Activated CD4-positive, alpha-beta T cell treated with anti-CD3 and anti-CD28 coated beads, Interleukin-2, amount 50 U/mL, for 4 hours (primary cell): ENCODE results near the gene PC.

Experiments used
- DNase-seq, 2 experiments: peaks; one replicate each; pipeline ENCODE4 v3.0.0-alpha.2; 2020

The PC gene

GRCh38 chr11:66864924-66865697 is 93.1 kb downstream of the PC start:
- DNase-seq = no peak

DNA sequence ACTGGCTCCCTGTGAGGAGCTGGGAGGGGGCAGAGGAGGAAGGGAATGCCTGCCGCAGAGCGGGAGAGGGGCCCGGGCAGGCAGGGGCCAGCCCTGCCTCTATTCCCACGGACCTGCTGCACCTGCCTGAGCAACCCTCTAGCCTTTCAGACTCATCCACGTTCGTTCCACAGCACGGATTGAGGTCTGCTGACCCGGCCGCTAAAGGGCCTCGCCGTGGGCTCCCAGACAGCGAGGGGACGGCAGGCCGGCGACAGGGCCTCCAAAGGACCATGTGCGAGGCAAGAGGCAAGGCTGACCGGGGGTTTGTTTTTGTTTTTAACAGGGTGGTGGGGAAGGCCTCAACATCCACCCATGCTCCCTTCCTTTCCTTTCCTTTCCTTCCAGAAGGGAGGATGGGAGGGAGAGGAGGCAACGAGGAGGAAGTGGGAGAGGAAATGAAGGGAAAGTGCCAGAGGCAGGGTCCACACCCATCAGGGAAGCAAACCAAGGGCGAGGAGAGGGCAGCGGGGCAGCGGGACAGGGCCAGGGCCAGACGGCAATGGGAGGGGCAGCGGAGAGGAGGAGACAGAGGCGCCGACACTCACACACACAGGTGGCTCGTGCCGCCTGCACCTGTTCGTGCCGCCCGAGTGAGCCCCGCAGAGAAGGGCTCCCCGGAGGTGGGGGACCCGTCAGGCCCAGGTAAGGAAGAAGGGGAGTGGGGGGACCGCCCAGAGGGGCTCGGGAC is 93.8 kb downstream of the PC start:
- DNase-seq = no peak

GRCh38 chr11:66863428-66864125 is 94.6 kb downstream of the PC start:
- DNase-seq = no peak

GRCh38 chr11:66862559-66863037 is 95.6 kb downstream of the PC start:
- DNase-seq = no peak

- DNase-seq = no peak
These were observed 96.2 kb downstream of the PC start for GRCh38 chr11:66861774-66862558.

- DNase-seq = no peak
These were observed 97.0 kb downstream of the PC start for GRCh38 chr11:66861038-66861773.

GRCh38 chr11:66860449-66860831 is 97.7 kb downstream of the PC start:
- no peak for DNase-seq

GRCh38 chr11:66859686-66860448 is 98.3 kb downstream of the PC start:
- DNase-seq = no peak

GRCh38 chr11:66858939-66859685 is 99.1 kb downstream of the PC start:
- DNase-seq = no peak

DNA sequence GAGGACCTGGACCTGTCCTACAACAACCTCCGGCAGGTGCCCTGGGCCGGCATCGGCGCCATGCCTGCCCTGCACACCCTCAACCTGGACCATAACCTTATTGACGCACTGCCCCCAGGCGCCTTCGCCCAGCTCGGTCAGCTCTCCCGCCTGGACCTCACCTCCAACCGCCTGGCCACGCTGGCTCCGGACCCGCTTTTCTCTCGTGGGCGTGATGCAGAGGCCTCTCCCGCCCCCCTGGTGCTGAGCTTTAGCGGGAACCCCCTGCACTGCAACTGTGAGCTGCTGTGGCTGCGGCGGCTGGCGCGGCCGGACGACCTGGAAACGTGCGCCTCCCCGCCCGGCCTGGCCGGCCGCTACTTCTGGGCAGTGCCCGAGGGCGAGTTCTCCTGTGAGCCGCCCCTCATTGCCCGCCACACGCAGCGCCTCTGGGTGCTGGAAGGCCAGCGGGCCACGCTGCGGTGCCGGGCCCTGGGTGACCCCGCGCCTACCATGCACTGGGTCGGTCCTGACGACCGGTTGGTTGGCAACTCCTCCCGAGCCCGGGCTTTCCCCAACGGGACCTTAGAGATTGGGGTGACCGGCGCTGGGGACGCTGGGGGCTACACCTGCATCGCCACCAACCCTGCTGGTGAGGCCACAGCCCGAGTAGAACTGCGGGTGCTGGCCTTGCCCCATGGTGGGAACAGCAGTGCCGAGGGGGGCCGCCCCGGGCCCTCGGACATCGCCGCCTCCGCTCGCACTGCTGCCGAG is 99.8 kb downstream of the PC start:
- no peak for DNase-seq

- no peak for DNase-seq
These were observed 100.3 kb downstream of the PC start for GRCh38 chr11:66857927-66858185.

DNA sequence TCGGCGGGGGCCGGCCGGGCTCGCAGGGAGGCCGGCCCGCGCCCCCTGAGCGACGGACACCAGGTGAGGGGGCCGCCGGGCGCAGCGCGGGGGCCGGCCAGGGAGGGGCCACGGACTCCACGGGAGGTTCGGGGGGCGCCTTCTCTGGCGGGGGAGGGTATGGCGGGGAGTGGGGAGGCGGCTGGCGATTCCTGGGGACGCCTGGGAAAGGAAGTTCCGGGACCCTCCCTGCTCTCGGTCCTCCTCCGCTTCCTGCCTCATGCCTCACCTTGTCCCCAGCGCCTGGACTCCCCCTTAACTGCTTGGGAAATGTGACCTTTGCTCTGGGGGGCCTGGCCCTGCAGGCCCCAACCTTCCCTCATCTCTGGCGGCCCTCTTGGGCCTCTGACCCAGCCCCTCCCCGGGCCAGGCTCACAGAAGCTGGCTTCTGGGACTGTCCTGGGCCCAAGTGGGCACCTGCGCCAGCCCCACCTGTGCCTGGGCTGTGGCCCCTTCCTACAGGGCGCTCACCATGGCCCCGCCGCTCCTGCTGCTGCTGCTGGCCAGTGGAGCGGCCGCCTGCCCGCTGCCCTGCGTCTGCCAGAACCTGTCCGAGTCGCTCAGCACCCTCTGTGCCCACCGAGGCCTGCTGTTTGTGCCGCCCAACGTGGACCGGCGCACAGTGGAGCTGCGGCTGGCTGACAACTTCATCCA is 100.8 kb downstream of the PC start:
- DNase-seq = no peak

DNA sequence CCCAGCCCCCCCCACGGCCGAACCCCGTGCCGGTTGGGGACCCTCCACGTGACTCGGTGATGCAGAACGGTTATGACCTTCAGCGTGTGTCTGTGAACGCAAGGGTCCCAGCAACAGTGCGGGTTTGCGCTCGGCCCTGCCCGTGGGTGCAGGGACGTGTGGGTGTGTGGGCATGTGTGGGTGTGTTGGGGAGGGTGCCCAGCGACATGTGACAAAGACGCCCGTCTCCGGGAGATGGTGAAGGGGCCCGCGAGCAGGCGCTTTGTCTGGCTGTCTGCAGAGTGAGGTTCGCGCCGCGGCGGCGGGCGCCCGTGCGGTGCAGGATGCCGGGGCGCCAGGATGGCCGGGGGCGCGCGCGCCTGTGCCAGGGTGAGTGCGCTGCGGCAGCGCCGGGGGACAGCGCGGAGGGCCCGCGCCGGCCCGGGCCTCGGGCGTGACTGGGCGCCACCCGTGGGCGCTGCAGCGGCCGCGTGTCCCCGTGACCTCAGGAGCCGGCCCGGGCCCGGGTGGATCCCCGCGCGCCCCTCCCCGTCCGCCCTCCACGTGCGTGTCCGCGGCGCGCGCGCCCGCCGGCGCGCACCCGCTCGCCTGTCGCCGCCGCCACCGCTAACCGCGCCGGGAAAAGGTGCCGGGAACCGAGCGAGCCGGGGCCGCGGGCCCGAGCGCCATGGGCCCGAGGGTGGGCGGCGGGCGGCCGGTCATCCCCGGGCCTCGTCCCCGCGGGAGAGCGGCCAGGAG is 101.5 kb downstream of the PC start, which contains the start of gene LRFN4:
Gene LRFN4, plus strand, starts transcription at position 569 of the 738 bp plus-strand sequence. CDS start 681 bp downstream, outside the sequence.
- DNase-seq = peak; percentile 58

DNA sequence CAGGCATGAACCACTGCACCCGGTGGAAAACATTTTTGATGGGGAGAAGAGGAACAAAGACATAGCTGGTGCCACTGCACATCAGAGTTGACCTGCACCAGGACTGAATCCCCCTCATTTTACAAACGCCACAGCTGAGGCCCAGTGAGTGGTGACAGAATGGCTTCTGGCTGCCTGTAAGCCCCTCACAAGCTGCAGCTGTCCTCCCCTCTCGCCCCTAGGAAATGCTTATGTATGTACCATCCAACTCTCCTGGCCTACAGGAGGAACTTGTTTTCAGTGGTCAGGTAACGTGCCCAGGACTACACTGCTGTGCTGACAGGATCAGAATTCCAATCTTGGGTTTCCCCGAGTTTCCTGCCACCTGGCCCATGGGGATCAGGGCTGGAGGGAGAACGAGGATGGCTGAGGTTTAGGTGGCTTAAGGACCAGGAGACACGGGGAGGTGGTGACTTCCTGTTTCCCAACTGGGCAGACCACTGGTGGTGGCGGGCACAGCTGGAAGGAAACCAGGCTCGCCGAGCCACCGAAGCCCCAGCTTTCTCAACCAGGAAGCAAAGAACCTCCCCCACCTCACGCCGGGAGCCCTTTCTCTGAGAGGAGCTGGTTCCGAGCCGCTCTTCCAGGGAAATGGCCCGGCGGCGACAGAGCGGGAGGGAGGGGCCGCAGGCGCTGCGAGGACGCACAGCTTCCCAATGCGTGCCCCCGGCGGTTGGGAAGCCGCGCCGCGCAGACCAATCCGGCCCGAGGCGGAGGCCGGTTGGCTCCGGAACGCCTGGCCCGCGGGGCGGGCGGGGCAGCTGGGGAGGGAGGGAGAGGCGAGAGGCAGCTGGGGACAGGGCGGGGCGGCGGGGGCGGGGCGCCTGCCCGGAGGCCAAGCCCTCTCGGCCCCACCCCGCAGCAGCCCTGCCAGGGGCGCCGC is 102.3 kb downstream of the PC start:
- peak in 1 of 2 experiments; percentile 56 for DNase-seq

DNA sequence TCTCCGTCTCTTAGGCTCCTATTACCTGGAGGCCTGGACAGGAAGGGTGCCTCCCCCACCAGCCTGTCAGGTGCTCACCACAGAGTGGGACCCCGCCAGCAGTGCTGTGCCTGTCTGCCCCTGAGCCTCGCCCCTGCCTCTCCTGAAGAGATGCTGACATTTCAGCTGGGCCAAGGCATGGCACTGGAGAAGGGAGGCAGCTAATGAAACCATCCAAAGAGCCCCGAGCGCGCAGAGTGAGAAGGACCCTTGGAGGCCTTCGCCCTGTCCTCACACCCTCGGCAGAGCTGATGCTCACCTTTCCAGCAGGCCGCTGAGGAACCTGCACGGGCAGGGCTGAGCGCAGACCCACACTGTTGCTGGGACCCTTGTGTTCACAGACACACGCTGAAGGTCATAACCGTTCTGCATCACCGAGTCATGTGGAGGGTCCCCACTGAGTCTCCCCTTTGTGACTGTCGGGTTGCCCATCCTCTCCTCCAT is 103.4 kb downstream of the PC start:
- no peak for DNase-seq

DNA sequence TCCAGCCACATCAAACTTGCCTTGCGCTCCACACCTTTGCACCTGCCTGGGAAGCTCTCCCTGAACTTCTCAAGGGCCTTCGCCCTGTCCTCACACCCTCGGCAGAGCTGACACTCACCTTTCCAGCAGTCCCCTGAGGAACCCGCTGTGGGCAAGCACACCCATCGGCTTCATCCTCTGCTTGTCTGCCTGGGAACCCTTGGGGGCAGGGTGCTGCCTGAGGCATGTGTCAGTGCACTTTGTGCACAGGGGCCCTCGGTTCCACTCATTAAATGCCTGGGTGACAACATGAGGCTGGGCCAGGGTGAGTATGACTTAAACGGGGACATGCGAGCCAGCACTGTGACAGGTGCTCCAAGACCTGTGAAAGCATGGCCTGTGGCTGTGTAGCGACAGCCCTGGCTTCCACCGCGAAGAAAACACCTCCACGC is 103.9 kb downstream of the PC start:
- no peak for DNase-seq
